Endothelial cell (in vitro differentiated cells): ENCODE measurements around the gene KRT222. TPM values are rescaled to one million over a fixed set of nuclear protein-coding genes. Genes with fewer than 3 reads are reported as not detected.

Experiments used
- DNase-seq: peaks from one replicate; pipeline ENCODE4 v3.0.0; 2021; ENCODE audit warnings: low spot score
- H3K27ac Mint-ChIP-seq: one replicate; pipeline ENCODE4 v1.8.0; 2021; ENCODE audit warnings: mixed read lengths, inconsistent platforms; ENCODE audit not compliant: unreplicated experiment
- H3K27me3 Mint-ChIP-seq: one replicate; pipeline ENCODE4 v1.8.0; 2021; ENCODE audit warnings: mild to moderate bottlenecking, moderate library complexity, mixed read lengths, inconsistent platforms; ENCODE audit not compliant: unreplicated experiment
- H3K36me3 Mint-ChIP-seq: one replicate; pipeline ENCODE4 v1.8.0; 2021; ENCODE audit warnings: mild to moderate bottlenecking, low read depth, mixed read lengths, inconsistent platforms; ENCODE audit not compliant: unreplicated experiment
- H3K4me1 Mint-ChIP-seq: one replicate; pipeline ENCODE4 v1.8.0; 2021; ENCODE audit warnings: mild to moderate bottlenecking, mixed read lengths, inconsistent platforms; ENCODE audit not compliant: unreplicated experiment
- H3K4me3 Mint-ChIP-seq: one replicate; pipeline ENCODE4 v1.8.0; 2021; ENCODE audit warnings: mild to moderate bottlenecking, mixed read lengths, inconsistent platforms; ENCODE audit not compliant: unreplicated experiment
- H3K9me3 Mint-ChIP-seq: one replicate; pipeline ENCODE4 v1.8.0; 2021; ENCODE audit warnings: mixed read lengths, inconsistent platforms; ENCODE audit not compliant: unreplicated experiment
- total RNA-seq: library from RNA; stranded (reverse); fragmentation: NEBNext Ultra II Directional; extraction: Animal tissue kit (Norgen Biotek cat#: 25700); gene quantifications from one replicate; pipeline ENCODE4 v1.2.1, GENCODE V29; 2021; ENCODE audit not compliant: unreplicated experiment
- TF ChIP-seq, protein P1 (sequence below): fragments of 200-600 bp; sonication (generic); IDR thresholded peaks from one replicate; pipeline ENCODE4 v1.5.0; 2021; ENCODE audit warnings: antibody characterized with exemption; ENCODE audit not compliant: unreplicated experiment

Gene KRT222
- total RNA-seq, 1 donor from 2014 or later: 1.2 TPM

DNA sequence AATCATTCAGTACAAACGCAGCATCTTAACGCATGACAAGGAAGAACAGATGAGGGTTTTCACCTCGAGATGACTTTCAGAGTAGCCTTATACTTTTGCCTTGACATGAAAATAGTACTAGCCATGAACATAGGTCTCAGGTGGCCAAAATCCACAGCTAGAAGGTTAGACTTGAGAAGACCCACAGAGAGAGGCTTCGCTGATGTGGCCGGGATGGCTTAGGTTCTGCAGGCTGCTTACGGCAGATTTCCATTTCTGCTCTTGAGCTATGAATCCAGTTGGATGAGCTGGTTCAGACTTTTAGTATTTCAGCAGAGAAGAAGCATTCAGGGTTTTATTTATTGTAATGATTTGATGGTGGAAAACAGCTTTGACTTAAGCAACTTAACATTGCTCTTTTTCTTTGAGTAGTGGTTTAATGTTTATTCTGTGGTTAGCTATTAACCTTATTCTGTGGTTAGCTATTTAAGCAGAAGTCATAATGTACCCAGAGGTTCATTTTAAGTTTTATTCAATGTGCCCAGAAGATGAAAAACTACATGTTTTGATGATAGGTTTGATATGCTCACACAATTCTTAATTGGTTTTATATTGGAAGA lies 31.0 kb upstream of the KRT222 start:
- Mint-ChIP-seq H3K36me3 (no peaks in the 10 kb centered on the region), H3K27ac (no peak overlapping the region), H3K4me3 (no peak overlapping the region), H3K4me1 (no peaks in the 10 kb centered on the region), H3K27me3 (no peaks in the 10 kb centered on the region), H3K9me3 (no peaks in the 10 kb centered on the region)
- TF ChIP-seq, protein P1, sequence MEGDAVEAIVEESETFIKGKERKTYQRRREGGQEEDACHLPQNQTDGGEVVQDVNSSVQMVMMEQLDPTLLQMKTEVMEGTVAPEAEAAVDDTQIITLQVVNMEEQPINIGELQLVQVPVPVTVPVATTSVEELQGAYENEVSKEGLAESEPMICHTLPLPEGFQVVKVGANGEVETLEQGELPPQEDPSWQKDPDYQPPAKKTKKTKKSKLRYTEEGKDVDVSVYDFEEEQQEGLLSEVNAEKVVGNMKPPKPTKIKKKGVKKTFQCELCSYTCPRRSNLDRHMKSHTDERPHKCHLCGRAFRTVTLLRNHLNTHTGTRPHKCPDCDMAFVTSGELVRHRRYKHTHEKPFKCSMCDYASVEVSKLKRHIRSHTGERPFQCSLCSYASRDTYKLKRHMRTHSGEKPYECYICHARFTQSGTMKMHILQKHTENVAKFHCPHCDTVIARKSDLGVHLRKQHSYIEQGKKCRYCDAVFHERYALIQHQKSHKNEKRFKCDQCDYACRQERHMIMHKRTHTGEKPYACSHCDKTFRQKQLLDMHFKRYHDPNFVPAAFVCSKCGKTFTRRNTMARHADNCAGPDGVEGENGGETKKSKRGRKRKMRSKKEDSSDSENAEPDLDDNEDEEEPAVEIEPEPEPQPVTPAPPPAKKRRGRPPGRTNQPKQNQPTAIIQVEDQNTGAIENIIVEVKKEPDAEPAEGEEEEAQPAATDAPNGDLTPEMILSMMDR: no peak
- no peak for DNase-seq

DNA sequence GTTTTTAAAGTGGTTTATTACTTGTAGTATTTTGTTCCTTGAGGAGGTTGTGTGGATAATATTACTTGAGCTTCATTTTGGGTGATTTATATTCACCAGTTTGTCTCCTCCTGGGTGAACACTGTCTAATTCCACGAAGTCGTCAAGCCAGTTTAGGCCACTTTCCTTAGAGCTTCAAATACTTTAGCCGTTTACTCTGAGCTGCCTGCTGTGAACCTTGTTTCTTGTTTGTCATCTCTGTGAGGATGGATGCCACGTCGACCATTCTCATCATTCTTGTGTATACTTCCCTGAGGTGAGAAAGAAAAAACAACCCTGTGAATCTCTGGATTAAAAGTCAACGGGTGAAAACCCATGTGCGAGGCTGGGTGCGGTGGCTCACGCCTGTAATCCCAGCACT lies 29.6 kb upstream of the KRT222 start:
- no peak overlapping the region for H3K27ac Mint-ChIP-seq
- H3K4me3 Mint-ChIP-seq: no peak overlapping the region
- TF ChIP-seq, protein P1: no peak
- H3K27me3 Mint-ChIP-seq: no peaks in the 10 kb centered on the region
- H3K36me3 Mint-ChIP-seq: no peaks in the 10 kb centered on the region
- no peak for DNase-seq
- no peaks in the 10 kb centered on the region for H3K9me3 Mint-ChIP-seq
- no peaks in the 10 kb centered on the region for H3K4me1 Mint-ChIP-seq

DNA sequence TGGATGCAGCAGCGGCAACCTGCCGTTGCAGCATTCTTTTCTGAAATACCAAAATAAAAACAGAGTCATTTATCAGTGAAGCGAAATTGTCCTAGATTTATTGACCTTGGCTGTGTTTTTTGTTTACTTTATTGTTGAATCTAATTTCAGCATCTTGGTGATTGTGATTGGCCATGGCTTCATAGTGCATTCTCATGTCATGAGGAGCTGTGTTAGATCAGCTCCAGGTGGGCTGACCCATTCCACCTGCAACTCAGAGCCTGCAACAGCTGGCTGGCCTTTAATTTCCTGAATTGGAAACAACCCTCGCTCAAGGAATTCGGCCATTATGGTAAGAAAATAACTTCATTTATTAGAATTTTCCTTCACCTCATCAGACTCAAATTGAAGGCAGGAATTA lies 22.1 kb upstream of the KRT222 start:
- H3K27me3 Mint-ChIP-seq: no peaks in the 10 kb centered on the region
- H3K4me3 Mint-ChIP-seq: no peak overlapping the region
- TF ChIP-seq, protein P1: no peak
- no peaks in the 10 kb centered on the region for H3K9me3 Mint-ChIP-seq
- no peaks in the 10 kb centered on the region for H3K4me1 Mint-ChIP-seq
- H3K27ac Mint-ChIP-seq: no peak overlapping the region
- no peak for DNase-seq
- no peaks in the 10 kb centered on the region for H3K36me3 Mint-ChIP-seq

DNA sequence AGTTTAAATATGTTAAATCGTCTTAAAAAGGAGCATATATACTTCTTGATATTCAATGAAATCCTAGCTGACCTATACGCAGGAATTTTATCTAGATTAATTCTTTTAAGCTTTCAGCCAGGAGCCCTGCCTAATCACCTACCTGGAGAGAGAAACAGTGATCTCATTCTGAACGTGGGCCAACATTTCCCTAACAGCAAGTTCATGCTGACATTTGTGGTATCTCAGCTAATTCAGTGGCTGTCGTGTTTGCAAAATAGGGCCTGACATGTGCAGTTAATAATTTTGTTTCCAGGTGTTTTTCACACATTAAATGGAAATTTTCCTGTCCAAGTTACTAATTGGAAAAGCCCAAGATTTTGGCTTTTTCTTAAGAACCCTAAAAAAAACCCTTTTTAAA lies 21.2 kb upstream of the KRT222 start:
- H3K4me3 Mint-ChIP-seq: no peak overlapping the region
- no peaks in the 10 kb centered on the region for H3K36me3 Mint-ChIP-seq
- H3K4me1 Mint-ChIP-seq: no peaks in the 10 kb centered on the region
- H3K9me3 Mint-ChIP-seq: no peaks in the 10 kb centered on the region
- no peak for DNase-seq
- H3K27ac Mint-ChIP-seq: no peak overlapping the region
- TF ChIP-seq, protein P1: no peak
- H3K27me3 Mint-ChIP-seq: no peaks in the 10 kb centered on the region

DNA sequence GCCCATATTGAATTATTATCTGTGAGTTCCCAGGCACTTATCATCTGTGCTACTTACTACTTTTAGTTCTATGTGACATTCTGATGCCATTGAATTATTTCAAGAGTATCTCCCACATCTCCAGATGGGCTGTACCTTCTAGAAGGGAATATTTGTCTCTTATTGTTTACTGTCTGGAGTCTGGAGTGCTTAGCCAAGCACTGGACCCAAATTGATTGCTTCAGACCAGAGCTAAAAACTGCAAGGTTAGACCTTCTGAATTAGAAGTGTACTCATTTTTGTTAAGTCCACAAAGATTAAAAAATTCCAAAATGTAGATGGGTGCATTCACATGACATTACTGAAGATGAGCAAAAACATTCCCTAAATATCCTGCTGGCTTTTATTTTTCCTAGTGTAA lies 16.0 kb upstream of the KRT222 start:
- TF ChIP-seq, protein P1: no peak
- H3K9me3 Mint-ChIP-seq: no peaks in the 10 kb centered on the region
- no peak for DNase-seq
- no peaks in the 10 kb centered on the region for H3K4me1 Mint-ChIP-seq
- no peaks in the 10 kb centered on the region for H3K36me3 Mint-ChIP-seq
- H3K4me3 Mint-ChIP-seq: no peak overlapping the region
- H3K27ac Mint-ChIP-seq: no peak overlapping the region
- H3K27me3 Mint-ChIP-seq: no peaks in the 10 kb centered on the region
